GM18909 (cell line): ENCODE data around the gene GET4.

Experiments used
- ATAC-seq: cut with Tn5 transposase; IDR thresholded peaks from one replicate; pipeline ENCODE4 v1.9.1; 2021; ENCODE audit warnings: mild to moderate bottlenecking; ENCODE audit not compliant: unreplicated experiment, poor library complexity

Gene GET4

GRCh38 chr7:897086-897485 lies 20.7 kb downstream of the GET4 start:
- ATAC-seq: no peak

DNA sequence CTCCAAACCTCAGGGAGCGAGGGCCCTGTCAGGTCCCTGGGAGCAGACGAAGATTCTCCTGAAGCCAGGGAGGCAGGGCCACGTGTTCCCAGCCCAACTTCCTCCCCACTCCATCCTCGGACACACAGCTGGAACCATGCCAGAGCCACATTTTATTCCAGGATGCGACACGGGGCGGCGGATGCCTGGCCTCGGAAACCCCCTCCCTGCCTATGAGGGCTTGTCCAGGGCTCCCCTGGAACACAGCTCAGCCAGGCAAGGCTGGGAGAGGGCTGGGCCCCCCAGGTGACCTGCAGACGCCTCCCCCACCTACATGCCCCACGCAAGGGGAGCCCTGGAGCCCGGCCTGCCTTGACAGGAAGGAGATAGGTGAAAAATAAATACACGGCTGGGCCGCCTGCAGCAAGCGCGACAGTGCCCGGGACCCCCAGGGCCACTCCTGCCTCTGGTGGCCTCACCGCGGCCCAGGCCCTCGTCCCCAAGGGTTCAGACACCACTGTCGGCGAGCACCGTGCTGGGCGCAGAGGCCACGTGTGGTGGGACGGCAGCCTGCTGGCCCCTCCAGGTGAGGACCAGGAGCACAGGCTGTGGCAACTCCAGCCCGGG lies 21.5 kb downstream of the GET4 start:
- no peak for ATAC-seq

DNA sequence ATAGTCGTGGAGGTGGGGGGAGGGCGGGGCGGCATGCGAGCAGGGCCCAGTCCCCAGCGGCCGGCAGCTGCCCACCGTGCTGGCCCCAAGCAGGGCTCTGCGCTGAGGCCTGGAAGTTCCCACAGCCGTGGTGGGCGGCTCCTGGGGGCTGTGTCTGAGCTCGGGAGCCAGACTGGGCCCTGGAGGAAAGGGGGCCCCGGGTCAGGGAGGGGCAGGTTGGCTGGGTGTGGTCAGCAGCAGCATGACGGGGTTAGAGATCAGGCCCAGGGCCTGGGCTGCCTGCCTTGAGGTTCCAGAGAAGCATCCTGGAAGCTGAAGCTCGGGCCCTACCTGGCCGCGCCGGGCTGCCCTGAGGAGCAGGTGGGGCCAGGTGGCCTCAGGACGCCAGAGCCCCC lies 22.1 kb downstream of the GET4 start:
- no peak for ATAC-seq

- ATAC-seq: no peak
These were observed 22.7 kb downstream of the GET4 start for GRCh38 chr7:898855-899681.

GRCh38 chr7:899806-900205 lies 23.5 kb downstream of the GET4 start:
- no peak for ATAC-seq

DNA sequence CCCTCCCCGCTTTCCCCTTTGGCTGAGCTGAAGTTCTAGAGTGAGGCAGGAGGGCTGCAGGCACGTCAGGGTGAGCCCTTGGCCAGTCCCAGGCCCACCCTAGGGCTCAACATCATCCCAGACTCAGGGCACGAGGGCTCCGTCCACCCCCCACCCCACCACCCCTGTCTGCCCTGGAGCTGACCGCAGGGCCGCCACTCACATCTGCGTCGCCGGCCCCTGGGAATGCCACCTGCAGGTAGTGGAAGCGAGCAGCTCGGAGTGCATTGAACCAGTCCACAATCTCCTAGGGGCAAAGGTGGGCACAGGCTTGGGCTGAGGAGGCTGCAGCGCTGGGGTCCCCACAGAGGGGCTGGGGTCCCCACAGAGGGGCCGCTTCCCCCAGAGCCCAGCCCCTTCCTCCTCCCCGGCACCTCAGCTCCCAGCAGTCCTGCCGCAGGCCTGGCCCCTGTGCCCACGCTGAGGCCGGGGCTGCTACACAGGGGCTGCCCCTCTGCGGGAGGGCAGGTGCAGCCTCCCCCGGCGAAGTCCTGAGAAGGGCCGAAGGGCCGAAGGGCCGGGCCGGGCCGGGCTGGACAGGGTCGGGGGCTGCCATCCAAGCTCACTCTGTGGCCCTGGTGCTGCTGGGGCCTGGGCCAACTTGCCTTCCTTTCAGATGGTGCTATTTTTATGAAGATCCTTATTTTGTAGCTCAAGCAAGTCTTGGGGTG lies 24.1 kb downstream of the GET4 start:
- no peak for ATAC-seq

DNA sequence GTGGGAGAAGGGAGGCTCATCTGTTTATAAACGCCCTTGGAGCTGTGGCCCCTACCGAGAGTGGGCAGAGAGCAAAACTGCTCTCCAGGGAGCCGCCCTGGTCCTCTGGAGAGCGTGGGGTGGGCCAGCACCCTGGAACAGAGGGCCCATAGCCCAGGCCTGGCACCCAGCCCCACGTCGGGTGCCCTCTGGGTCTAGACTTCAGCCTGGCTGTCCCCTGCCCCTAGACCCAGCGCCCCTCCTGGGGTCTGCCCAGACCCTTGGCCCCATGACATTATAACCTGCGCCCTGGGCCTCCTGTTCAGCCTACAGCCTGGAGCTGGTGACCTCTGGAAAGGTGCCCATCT lies 24.7 kb downstream of the GET4 start:
- ATAC-seq: no peak

DNA sequence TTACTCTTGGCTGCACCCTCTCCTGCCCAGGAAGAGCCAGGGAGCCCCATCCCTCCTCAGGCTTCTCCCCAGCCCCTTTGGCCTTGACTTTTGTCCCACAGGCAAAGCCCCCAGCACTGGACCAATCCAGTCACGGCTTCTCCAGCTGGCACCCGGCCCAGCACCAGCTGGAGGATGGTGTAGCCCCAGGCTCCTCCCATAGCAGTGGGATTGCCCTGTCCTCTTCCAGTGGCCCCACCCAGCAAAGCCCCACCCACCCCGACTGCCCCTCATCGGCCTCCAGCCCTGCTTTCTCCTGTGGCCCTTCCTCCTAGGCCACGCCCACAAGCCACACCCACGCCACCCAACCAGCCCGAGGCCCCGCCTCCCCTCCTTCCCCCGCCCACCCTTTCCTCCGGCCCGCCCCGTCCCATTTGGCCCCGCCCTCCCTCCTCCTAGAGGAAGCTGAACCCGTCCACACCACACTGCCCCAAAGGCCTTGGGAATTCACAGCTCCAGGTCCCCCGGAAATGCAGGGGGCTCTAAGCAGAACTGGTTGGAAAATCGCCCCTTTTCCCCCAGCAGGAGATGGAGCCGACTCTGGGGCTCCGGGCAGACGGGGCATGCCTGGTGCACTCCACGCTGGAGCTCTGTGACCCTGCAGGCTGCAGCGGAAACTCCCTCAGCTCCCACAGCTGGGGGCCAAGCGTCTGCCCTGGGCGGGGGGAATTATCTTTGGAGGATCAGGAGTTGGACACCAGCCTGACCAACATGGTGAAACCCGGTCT lies 25.2 kb downstream of the GET4 start:
- ATAC-seq: no peak

GRCh38 chr7:902996-903395 lies 26.6 kb downstream of the GET4 start:
- ATAC-seq: no peak

GRCh38 chr7:903921-904755 lies 27.8 kb downstream of the GET4 start:
- ATAC-seq: no peak

- no peak for ATAC-seq
These were observed 28.5 kb downstream of the GET4 start for GRCh38 chr7:904847-905246.

DNA sequence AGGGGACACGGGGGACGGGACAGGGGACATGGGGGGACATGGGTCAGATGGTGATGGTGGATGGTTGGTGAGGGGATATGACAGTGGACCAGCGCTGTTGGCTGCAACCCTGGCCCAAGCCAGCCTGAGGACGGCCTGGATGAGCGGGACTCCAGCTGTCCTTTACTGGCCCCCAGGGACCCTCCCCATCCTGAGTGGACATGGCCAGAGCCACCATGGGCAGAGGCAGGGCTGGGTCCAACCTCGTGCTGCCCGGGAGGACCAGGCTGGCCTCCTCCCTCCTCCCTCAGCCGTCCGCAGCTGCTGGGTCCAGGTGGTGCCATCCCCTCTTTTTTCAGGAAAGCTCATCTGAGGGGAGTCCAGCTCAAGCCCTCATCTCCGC lies 30.4 kb downstream of the GET4 start:
- ATAC-seq: no peak

DNA sequence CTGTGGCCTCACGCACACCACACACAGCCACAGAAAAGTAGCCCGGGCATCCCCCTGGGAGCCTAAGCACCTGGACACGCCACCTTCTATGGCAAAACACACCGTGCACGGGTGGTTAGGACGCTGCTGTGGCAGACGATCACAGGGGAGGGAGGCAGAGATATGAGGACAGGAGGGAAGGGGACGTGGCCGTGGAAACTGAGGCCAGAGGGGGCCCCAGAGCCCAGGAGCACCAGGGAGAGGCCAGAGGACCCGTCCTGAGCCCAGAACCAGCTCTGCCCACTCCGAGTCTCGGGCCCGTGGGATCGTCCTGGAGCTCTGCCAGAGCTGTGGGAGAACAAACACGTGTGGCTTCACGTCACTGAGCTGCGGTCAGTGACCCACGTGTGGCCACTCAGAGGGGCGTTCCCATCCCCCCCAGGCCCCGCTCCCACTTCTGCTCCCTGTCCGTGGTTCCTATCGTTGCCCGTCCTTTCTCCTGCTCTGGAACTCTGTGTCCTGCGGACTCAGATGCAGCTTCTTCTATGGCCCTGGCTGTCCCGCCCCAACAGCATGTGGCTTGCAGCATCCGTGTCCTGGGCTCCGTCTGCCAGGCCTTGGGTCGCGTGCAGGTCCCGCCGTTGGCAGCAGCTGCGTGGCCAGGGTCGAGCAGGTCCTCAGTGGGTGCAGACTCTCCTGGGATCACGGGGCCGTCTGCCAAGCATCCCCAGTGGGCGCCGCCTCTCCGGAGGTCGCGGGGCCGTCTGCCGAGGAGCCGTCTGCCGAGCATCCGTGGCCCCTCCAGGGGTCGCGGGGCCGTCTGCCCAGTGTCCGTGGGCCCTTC lies 31.0 kb downstream of the GET4 start:
- no peak for ATAC-seq

- ATAC-seq: no peak
These were observed 31.8 kb downstream of the GET4 start for GRCh38 chr7:908159-908581.

DNA sequence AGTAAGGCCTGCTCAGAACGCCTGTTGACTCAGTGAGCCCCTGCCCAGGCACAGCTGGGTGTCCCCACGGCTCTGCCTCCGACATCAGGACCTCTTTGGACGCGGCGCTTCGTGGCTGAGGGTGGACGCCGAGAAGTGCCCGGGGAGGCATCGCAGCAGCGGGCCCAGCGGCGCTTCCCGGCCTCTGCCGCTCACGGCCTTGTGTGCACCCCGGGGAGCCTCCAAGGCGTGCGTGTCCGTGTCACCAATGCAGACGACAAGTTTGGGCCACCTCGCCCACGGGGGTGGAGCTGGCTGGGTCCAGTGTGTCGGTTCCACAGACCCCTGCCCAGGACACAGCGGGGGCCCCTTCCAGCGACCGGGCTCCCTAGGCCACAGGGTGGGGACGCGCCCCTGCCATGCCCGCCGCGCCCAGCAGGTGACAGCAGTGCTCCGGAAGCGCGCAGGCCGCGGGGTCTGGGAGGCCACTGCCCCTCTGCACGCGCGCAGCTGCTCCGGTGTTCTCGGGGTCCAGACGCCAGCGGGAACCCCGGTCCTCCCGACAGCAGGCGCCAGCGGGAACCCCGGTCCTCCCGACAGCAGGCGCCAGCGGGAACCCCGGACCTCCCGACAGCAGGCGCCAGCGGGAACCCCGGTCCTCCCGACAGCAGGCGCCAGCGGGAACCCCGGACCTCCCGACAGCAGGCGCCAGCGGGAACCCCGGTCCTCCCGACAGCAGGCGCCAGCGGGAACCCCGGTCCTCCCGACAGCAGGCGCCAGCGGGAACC lies 32.4 kb downstream of the GET4 start:
- ATAC-seq: peak; percentile 85

GRCh38 chr7:909358-910329 lies 33.3 kb downstream of the GET4 start:
- ATAC-seq: no peak

GRCh38 chr7:910441-910861 lies 34.1 kb downstream of the GET4 start:
- no peak for ATAC-seq
